HG03520 (cell line): ENCODE measurements around the gene CPE.

Experiments
- ATAC-seq: cut with Tn5 transposase; IDR thresholded peaks from one replicate; pipeline ENCODE4 v1.9.1; 2021; ENCODE audit warnings: mild to moderate bottlenecking, moderate library complexity; ENCODE audit not compliant: unreplicated experiment

CPE gene

GRCh38 chr4:165364452-165365080, 14.2 kb upstream of the CPE start:
- no peak for ATAC-seq

GRCh38 chr4:165367040-165367439, 11.8 kb upstream of the CPE start:
- ATAC-seq, result no peak

GRCh38 chr4:165368114-165368513, 10.7 kb upstream of the CPE start:
- ATAC-seq, result no peak

GRCh38 chr4:165368567-165368966, 10.2 kb upstream of the CPE start:
- no peak for ATAC-seq

GRCh38 chr4:165369522-165369921, 9.3 kb upstream of the CPE start:
- ATAC-seq, result no peak

GRCh38 chr4:165370530-165370929, 8.3 kb upstream of the CPE start:
- ATAC-seq, result no peak

- ATAC-seq, result no peak
Measured at GRCh38 chr4:165375465-165375864, 3.3 kb upstream of the CPE start.

- ATAC-seq, result no peak
Measured at GRCh38 chr4:165378398-165378744, 437 bp upstream of the CPE start.

GRCh38 chr4:165379678-165380064, 863 bp downstream of the CPE start:
- ATAC-seq, result no peak

- no peak for ATAC-seq
Measured at GRCh38 chr4:165380805-165381204, 2.0 kb downstream of the CPE start.

GRCh38 chr4:165381821-165382373, 3.1 kb downstream of the CPE start:
- ATAC-seq, result no peak

GRCh38 chr4:165382640-165383039, 3.8 kb downstream of the CPE start:
- no peak for ATAC-seq

- no peak for ATAC-seq
Measured at GRCh38 chr4:165383591-165384073, 4.8 kb downstream of the CPE start.

- ATAC-seq, result no peak
Measured at GRCh38 chr4:165384186-165384585, 5.4 kb downstream of the CPE start.

- no peak for ATAC-seq
Measured at GRCh38 chr4:165384598-165384997, 5.8 kb downstream of the CPE start.

- no peak for ATAC-seq
Measured at GRCh38 chr4:165385126-165385525, 6.3 kb downstream of the CPE start.

GRCh38 chr4:165386328-165386727, 7.5 kb downstream of the CPE start:
- no peak for ATAC-seq

- no peak for ATAC-seq
Measured at GRCh38 chr4:165388756-165389155, 9.9 kb downstream of the CPE start.

GRCh38 chr4:165393051-165393450, 14.2 kb downstream of the CPE start:
- no peak for ATAC-seq

- ATAC-seq, result no peak
Measured at GRCh38 chr4:165393704-165394103, 14.9 kb downstream of the CPE start.

- ATAC-seq, result no peak
Measured at GRCh38 chr4:165394275-165394674, 15.5 kb downstream of the CPE start.

GRCh38 chr4:165398570-165398969, 19.8 kb downstream of the CPE start:
- peak; percentile 55 for ATAC-seq

- ATAC-seq, result no peak
Measured at GRCh38 chr4:165402375-165402774, 23.6 kb downstream of the CPE start.
